Measurements from ENCODE around the gene CTBP2. TPM values are rescaled to one million over a fixed set of nuclear protein-coding genes. Genes with fewer than 3 reads are reported as not detected.

The CTBP2 gene
- total and polyA plus RNA-seq, 10 donors = 6.7 to 74.4 (median 40.1) TPM

- peak overlapping the region in 2 of 8 donors; percentile 9 to 85 for H3K27ac ChIP-seq
- intact Hi-C loops (cut with DNase I; ENCODE audit: low total_unique reads) = no loop called here
- 81 to 94% (median 90%) methylated on average over 9 of the region's 9 CpGs for WGBS, 5 donors
- peaks cover 24 to 61% (median 45%) of the 10 kb centered on the region in 6 donors for H3K4me1 ChIP-seq
- peaks cover 0 to 9% (median 0%) of the 10 kb centered on the region in 8 donors for H3K9me3 ChIP-seq
- no peaks in the 10 kb centered on the region for H3K36me3 ChIP-seq
- H3K4me3 ChIP-seq = no peak overlapping the region
- peaks cover 0 to 92% (median 0%) of the 10 kb centered on the region in 7 donors for H3K27me3 ChIP-seq (replicated peaks in 1 of 7)
- TF ChIP-seq POLR2AphosphoS5 (IDR thresholded peaks at IDR 0.05) (no peak), POLR2A (IDR thresholded peaks at IDR 0.05) (no peak), CTCF (IDR thresholded peaks at IDR 0.05 in 8 of 11, conservative IDR thresholded peaks at IDR 0.05 in 3 of 11) (no peak)
- DNase-seq = no peak
Observed at GRCh38 chr10:125054669-125055268, 105.6 kb downstream of the CTBP2 start.

- DNase-seq = no peak
- Histone ChIP-seq H3K36me3 (no peaks in the 10 kb centered on the region), H3K4me3 (no peak overlapping the region), H3K4me1 (peaks cover 24 to 61% (median 45%) of the 10 kb centered on the region in 6 donors), H3K27ac (no peak overlapping the region), H3K9me3 (peaks cover 0 to 9% (median 0%) of the 10 kb centered on the region in 8 donors), H3K27me3 (replicated peaks in 1 of 7) (peaks cover 0 to 92% (median 0%) of the 10 kb centered on the region in 7 donors)
- intact Hi-C loops (cut with DNase I; ENCODE audit: low total_unique reads) = no loop called here
- no peak for TF ChIP-seq POLR2A (IDR thresholded peaks at IDR 0.05)
- no peak for TF ChIP-seq POLR2AphosphoS5 (IDR thresholded peaks at IDR 0.05)
- no peak for TF ChIP-seq CTCF (IDR thresholded peaks at IDR 0.05 in 8 of 11, conservative IDR thresholded peaks at IDR 0.05 in 3 of 11)
- 72 to 85% (median 76%) methylated on average over 3 of the region's 3 CpGs for WGBS, 5 donors
Observed at GRCh38 chr10:125054216-125054615, 106.1 kb downstream of the CTBP2 start.

GRCh38 chr10:125052146-125052545 lies 108.2 kb downstream of the CTBP2 start:
- WGBS, 5 donors = 89 to 97% (median 92%) methylated on average over 7 to 8 of the region's 8 CpGs
- no peaks in the 10 kb centered on the region for H3K36me3 ChIP-seq
- intact Hi-C loops (cut with DNase I; ENCODE audit: low total_unique reads) = no loop called here

More at GRCh38 chr10:125052146-125052545, 108.2 kb downstream of the CTBP2 start:
- Histone ChIP-seq H3K27me3 (replicated peaks in 1 of 7) (peaks cover 0 to 74% (median 0%) of the 10 kb centered on the region in 7 donors), H3K27ac (no peak overlapping the region), H3K4me1 (peaks cover 15 to 57% (median 45%) of the 10 kb centered on the region in 6 donors), H3K4me3 (no peak overlapping the region), H3K9me3 (peaks cover 0 to 9% (median 0%) of the 10 kb centered on the region in 8 donors)
- no peak for DNase-seq
- no peak for TF ChIP-seq CTCF (IDR thresholded peaks at IDR 0.05 in 8 of 11, conservative IDR thresholded peaks at IDR 0.05 in 3 of 11)

Data from spleen (tissue), 11 donors.